H1 (cell line): ENCODE data around the gene CHST11.

Source experiments
- BRCA1 ChIP-seq: IDR thresholded peaks from 2 replicates; pipeline ENCODE4 v1.6.1; 2012; ENCODE audit warnings: low read depth, low read length, improper control_type of control experiment
- CEBPB ChIP-seq: IDR thresholded peaks from 2 replicates; pipeline ENCODE4 v1.6.1; 2012; ENCODE audit warnings: low read depth, low read length
- EZH2 ChIP-seq: fragments of 200-600 bp; sonication (generic); IDR thresholded peaks from 2 replicates; pipeline ENCODE4 v1.7.1; 2012; ENCODE audit warnings: low read depth, mild to moderate bottlenecking, moderate library complexity, low read length, inconsistent platforms; ENCODE audit not compliant: severe bottlenecking
- FOSL1 ChIP-seq: IDR thresholded peaks from 2 replicates; pipeline ENCODE4 v1.6.1; 2011; ENCODE audit warnings: mild to moderate bottlenecking, low read depth, low read length, moderate library complexity; ENCODE audit not compliant: insufficient read depth
- HDAC6 ChIP-seq: IDR thresholded peaks from one replicate; pipeline ENCODE4 v1.7.1; 2012; ENCODE audit warnings: low read depth, mild to moderate bottlenecking, inconsistent platforms, low read length, moderate library complexity
- JUN ChIP-seq: IDR thresholded peaks from 2 replicates; pipeline ENCODE4 v1.6.1; 2011; ENCODE audit warnings: low read depth, mild to moderate bottlenecking, improper control_type of control experiment, low read length
- JUND ChIP-seq: IDR thresholded peaks from 2 replicates; pipeline ENCODE4 v1.6.1; 2011; ENCODE audit warnings: mild to moderate bottlenecking, improper control_type of control experiment, low read length
- KDM1A ChIP-seq: fragments of 200-600, 300-600 bp; sonication (generic); IDR thresholded peaks from 2 replicates; pipeline ENCODE4 v1.7.1; 2016; ENCODE audit warnings: mild to moderate bottlenecking, low read length, borderline replicate concordance
- NANOG ChIP-seq: IDR thresholded peaks from 2 replicates; pipeline ENCODE4 v1.6.1; 2011; ENCODE audit warnings: low read length, low read depth, mild to moderate bottlenecking, inconsistent platforms; ENCODE audit not compliant: insufficient read depth, poor library complexity, severe bottlenecking
- POLR2A ChIP-seq, 2 experiments: IDR thresholded peaks; 1 replicate in 1 of 2; 2 replicates in 1 of 2; pipeline ENCODE4 v1.6.1; 2011; ENCODE audit warnings: low read depth in 2 of 2, low read length in 2 of 2, mild to moderate bottlenecking in 2 of 2; ENCODE audit errors: control extremely low read depth in 1 of 2
- SP4 ChIP-seq: IDR thresholded peaks from 2 replicates; pipeline ENCODE4 v1.6.1; 2012; ENCODE audit warnings: low read length, inconsistent platforms
- TF ChIP-seq, protein P1 (sequence below), 3 experiments: IDR thresholded peaks; 1 replicate in 2 of 3; 2 replicates in 1 of 3; pipeline versions ENCODE4 v1.5.1 to v1.6.1; 2011; ENCODE audit warnings: low read length in 3 of 3, mild to moderate bottlenecking in 3 of 3, inconsistent platforms in 2 of 3, low read depth in 1 of 3, moderate library complexity in 1 of 3; ENCODE audit not compliant: insufficient read depth in 1 of 3; ENCODE audit errors: control extremely low read depth in 1 of 3
- TF ChIP-seq, protein P2 (sequence below): IDR thresholded peaks from 2 replicates; pipeline ENCODE4 v1.6.1; 2012; ENCODE audit warnings: low read length, inconsistent platforms

DNA sequence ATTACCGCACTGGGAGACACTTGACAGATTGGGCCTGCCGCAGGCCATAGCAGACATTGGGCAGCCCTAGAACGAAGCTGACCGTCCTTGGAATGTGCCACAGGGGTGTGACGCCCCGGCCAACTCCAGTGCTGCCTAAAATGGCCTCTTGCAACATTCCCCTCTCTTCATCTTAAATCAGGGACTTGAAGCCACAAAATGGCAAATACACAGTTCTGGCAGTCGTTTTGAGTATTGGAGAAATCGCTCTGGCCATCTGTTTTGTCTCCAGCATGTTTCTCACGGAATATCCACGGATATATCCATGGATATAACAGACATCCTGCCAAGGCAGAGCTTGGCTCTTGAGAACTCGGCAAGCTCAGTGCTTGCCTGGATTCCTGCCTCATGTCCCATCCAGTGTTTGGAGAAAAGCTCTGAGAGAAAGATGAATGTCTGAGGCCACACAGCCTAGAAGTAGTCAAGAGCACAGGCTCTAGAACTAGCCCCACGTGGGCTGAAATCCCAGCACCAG is 158.4 kb downstream of the CHST11 start:
- TF ChIP-seq POLR2A (IDR thresholded peaks at IDR 0.05; ENCODE audit: control extremely low read depth in 1 of 2, low read depth in 2 of 2, low read length in 2 of 2): no peak
- TF ChIP-seq KDM1A: no peak
- TF ChIP-seq JUND: no peak
- TF ChIP-seq, protein P1, sequence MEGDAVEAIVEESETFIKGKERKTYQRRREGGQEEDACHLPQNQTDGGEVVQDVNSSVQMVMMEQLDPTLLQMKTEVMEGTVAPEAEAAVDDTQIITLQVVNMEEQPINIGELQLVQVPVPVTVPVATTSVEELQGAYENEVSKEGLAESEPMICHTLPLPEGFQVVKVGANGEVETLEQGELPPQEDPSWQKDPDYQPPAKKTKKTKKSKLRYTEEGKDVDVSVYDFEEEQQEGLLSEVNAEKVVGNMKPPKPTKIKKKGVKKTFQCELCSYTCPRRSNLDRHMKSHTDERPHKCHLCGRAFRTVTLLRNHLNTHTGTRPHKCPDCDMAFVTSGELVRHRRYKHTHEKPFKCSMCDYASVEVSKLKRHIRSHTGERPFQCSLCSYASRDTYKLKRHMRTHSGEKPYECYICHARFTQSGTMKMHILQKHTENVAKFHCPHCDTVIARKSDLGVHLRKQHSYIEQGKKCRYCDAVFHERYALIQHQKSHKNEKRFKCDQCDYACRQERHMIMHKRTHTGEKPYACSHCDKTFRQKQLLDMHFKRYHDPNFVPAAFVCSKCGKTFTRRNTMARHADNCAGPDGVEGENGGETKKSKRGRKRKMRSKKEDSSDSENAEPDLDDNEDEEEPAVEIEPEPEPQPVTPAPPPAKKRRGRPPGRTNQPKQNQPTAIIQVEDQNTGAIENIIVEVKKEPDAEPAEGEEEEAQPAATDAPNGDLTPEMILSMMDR (IDR thresholded peaks at IDR 0.05; ENCODE audit: control extremely low read depth in 1 of 3, insufficient read depth in 1 of 3, low read depth in 1 of 3, low read length in 3 of 3): no peak
- no peak for TF ChIP-seq EZH2
- TF ChIP-seq, protein P2, sequence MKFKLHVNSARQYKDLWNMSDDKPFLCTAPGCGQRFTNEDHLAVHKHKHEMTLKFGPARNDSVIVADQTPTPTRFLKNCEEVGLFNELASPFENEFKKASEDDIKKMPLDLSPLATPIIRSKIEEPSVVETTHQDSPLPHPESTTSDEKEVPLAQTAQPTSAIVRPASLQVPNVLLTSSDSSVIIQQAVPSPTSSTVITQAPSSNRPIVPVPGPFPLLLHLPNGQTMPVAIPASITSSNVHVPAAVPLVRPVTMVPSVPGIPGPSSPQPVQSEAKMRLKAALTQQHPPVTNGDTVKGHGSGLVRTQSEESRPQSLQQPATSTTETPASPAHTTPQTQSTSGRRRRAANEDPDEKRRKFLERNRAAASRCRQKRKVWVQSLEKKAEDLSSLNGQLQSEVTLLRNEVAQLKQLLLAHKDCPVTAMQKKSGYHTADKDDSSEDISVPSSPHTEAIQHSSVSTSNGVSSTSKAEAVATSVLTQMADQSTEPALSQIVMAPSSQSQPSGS: no peak
- TF ChIP-seq HDAC6: no peak
- no peak for TF ChIP-seq FOSL1
- TF ChIP-seq NANOG: no peak
- TF ChIP-seq JUN: no peak
- no peak for TF ChIP-seq CEBPB
- no peak for TF ChIP-seq BRCA1
- no peak for TF ChIP-seq SP4
